Inflammatory macrophage (primary cell): ENCODE measurements around the gene PHF19.

Experiments
- DNase-seq, 2 donors: peaks; one replicate each; pipeline ENCODE4 v3.0.0-alpha.2; 2020 to 2022
- total RNA-seq, 18 experiments: gene quantifications; one replicate each; lab custom pipeline; 2026; ENCODE audit warnings: mixed read lengths in 6 of 18, inconsistent platforms in 2 of 18; lab: John Stamatoyannopoulos, UW

The PHF19 gene
- 16.4 to 49.6 (median 33.2) reads per million in 18 experiments for total RNA-seq

- peak; percentile 14 to 16 for DNase-seq
These were observed at the start of gene PHF19 for GRCh38 chr9:120876842-120877240. TSS of gene PHF19 (minus strand) at chr9:120877188. CDS start at chr9:120874741, 2,447 bp downstream.

GRCh38 chr9:120926397-120926928 is 49.5 kb upstream of the PHF19 start, which contains the start of gene TRAF1:
TSS of gene TRAF1 (minus strand) at chr9:120926796. CDS start at chr9:120926075, 721 bp downstream.
- peak; percentile 46 to 66 for DNase-seq

GRCh38 chr9:120925535-120926396 is 48.8 kb upstream of the PHF19 start:
- peak in 1 of 2 donors; percentile 68 for DNase-seq

GRCh38 chr9:120924698-120925534 is 47.9 kb upstream of the PHF19 start:
- DNase-seq, result no peak

- no peak for DNase-seq
These were observed 46.8 kb upstream of the PHF19 start for GRCh38 chr9:120923620-120924328.

GRCh38 chr9:120922404-120923195 is 45.6 kb upstream of the PHF19 start:
- no peak for DNase-seq

- DNase-seq, result no peak
These were observed 44.7 kb upstream of the PHF19 start for GRCh38 chr9:120921661-120922181.

- DNase-seq, result peak in 1 of 2 donors; percentile 48
These were observed 43.8 kb upstream of the PHF19 start for GRCh38 chr9:120920806-120921178.

GRCh38 chr9:120919843-120920805 is 43.1 kb upstream of the PHF19 start:
- no peak for DNase-seq

GRCh38 chr9:120918931-120919842 is 42.2 kb upstream of the PHF19 start:
- DNase-seq, result peak in 1 of 2 donors; percentile 52

- DNase-seq, result no peak
These were observed 41.2 kb upstream of the PHF19 start for GRCh38 chr9:120917929-120918762.

- DNase-seq, result no peak
These were observed 40.2 kb upstream of the PHF19 start for GRCh38 chr9:120916991-120917880.

- no peak for DNase-seq
These were observed 39.6 kb upstream of the PHF19 start for GRCh38 chr9:120916588-120916987.

- peak in 1 of 2 donors; percentile 23 for DNase-seq
These were observed 39.0 kb upstream of the PHF19 start for GRCh38 chr9:120915854-120916470.

GRCh38 chr9:120914953-120915352 is 38.0 kb upstream of the PHF19 start:
- no peak for DNase-seq

- no peak for DNase-seq
These were observed 37.4 kb upstream of the PHF19 start for GRCh38 chr9:120914396-120914795.
